Mucosa of rectum (tissue), 2 donors: ENCODE measurements around the gene BCAS3.

Experiments
- H3K27ac ChIP-seq, 2 donors: one replicate each; pipeline ENCODE4 v1.7.0; 2013; ENCODE audit warnings: inconsistent platforms in 2 of 2, low read depth in 2 of 2, low read length in 2 of 2
- H3K27me3 ChIP-seq, 2 donors: one replicate each; pipeline ENCODE4 v1.7.0; 2013; ENCODE audit warnings: low read length in 2 of 2; ENCODE audit not compliant: control insufficient read depth in 2 of 2, insufficient read depth in 2 of 2
- H3K36me3 ChIP-seq, 2 donors: one replicate each; pipeline ENCODE4 v1.7.0; 2013; ENCODE audit warnings: low read length in 2 of 2; ENCODE audit not compliant: control insufficient read depth in 2 of 2, insufficient read depth in 2 of 2
- H3K4me1 ChIP-seq, 2 donors: one replicate each; pipeline ENCODE4 v1.7.0; 2013; ENCODE audit warnings: low read length in 2 of 2, mild to moderate bottlenecking in 1 of 2; ENCODE audit not compliant: control insufficient read depth in 2 of 2, insufficient read depth in 2 of 2
- H3K4me3 ChIP-seq, 2 donors: one replicate each; pipeline ENCODE4 v1.7.0; 2013; ENCODE audit warnings: low read length in 2 of 2
- H3K9ac ChIP-seq, 2 donors: one replicate each; pipeline ENCODE4 v1.7.0; 2013; ENCODE audit warnings: low read length in 2 of 2, low read depth in 1 of 2, mild to moderate bottlenecking in 1 of 2
- H3K9me3 ChIP-seq, 2 donors: one replicate each; pipeline ENCODE4 v1.7.0; 2013; ENCODE audit warnings: low read length in 2 of 2; ENCODE audit not compliant: control insufficient read depth in 2 of 2
- donor health status: healthy.
- donor health status: Normal muscosa, but diverticular disease.

Gene BCAS3

DNA sequence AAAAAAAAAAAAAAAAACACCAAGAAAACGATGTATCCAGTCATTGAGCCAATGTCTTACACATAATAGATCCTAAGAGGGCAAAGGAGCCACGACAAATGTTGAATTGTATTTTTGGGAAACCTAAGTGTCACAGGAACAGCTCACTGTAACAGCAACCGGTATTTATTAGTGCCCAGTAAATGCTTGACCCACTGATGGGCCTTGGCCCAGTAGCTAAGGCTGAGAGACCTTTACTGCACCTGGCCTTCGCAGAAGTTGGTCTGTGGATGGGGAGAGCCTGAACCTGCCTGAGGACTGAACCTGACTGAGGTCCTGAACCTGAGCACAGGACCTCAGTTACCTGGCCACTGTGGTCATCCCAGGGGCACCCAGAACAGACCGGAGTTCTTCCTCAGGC, 657.0 kb downstream of the BCAS3 start:
- no peaks in the 10 kb centered on the region for H3K9me3 ChIP-seq
- H3K27me3 ChIP-seq, result peaks cover 31 to 49% of the 10 kb centered on the region in 2 donors
- H3K27ac ChIP-seq, result no peak overlapping the region
- H3K4me3 ChIP-seq, result no peak overlapping the region
- H3K36me3 ChIP-seq, result no peaks in the 10 kb centered on the region
- no peak overlapping the region for H3K9ac ChIP-seq
- H3K4me1 ChIP-seq, result peaks cover 0 to 3% of the 10 kb centered on the region in 2 donors

DNA sequence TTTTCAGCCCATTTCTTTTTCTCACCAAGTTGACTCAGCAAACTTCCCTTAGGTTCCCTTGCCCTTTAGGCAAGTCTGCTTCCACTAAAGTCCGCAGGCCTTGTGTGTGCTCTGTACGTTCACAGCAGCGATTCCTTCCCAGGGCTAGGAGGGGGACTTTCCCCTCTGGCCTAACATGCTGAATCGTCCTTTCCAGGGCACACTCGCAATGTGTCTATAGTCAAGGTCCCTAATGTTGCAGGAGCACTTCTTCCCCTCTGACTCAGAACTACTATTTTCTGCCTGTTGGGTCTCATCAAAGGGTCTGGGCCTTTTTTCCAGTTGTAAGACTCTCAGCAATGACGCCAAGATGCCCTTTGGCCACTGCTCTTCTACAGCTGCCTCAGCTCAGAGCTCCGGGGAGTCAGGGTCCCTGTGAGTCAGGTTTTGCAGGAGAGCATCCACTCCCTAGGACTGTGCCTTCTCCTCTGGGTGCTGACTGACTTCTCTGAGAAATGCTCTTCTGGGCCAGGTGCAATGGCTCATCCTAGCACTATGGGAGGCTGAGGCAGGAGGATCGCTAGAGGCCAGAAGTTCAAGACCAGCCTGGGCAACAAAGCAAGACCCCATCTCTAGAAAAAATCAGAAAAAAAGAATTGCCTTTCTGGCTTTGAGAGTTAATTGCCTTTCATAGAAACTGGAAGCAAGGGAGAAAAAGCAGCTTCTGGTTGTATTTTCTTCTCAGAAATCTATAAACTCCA, 657.6 kb downstream of the BCAS3 start:
- no peaks in the 10 kb centered on the region for H3K9me3 ChIP-seq
- no peaks in the 10 kb centered on the region for H3K36me3 ChIP-seq
- H3K9ac ChIP-seq, result no peak overlapping the region
- H3K27ac ChIP-seq, result no peak overlapping the region
- peaks cover 30 to 53% of the 10 kb centered on the region in 2 donors for H3K27me3 ChIP-seq
- peaks cover 0 to 3% of the 10 kb centered on the region in 2 donors for H3K4me1 ChIP-seq
- H3K4me3 ChIP-seq, result no peak overlapping the region

GRCh38 chr17:61335845-61336655, 658.4 kb downstream of the BCAS3 start:
- H3K9me3 ChIP-seq, result no peaks in the 10 kb centered on the region
- no peaks in the 10 kb centered on the region for H3K36me3 ChIP-seq
- no peak overlapping the region for H3K4me3 ChIP-seq
- H3K27me3 ChIP-seq, result peaks cover 26 to 54% of the 10 kb centered on the region in 2 donors
- H3K9ac ChIP-seq, result no peak overlapping the region
- H3K4me1 ChIP-seq, result peaks cover 0 to 3% of the 10 kb centered on the region in 2 donors
- H3K27ac ChIP-seq, result no peak overlapping the region

- peaks cover 0 to 3% of the 10 kb centered on the region in 2 donors for H3K4me1 ChIP-seq
- H3K27me3 ChIP-seq, result peaks cover 24 to 49% of the 10 kb centered on the region in 2 donors
- no peak overlapping the region for H3K9ac ChIP-seq
- H3K9me3 ChIP-seq, result no peaks in the 10 kb centered on the region
- H3K36me3 ChIP-seq, result no peaks in the 10 kb centered on the region
- no peak overlapping the region for H3K27ac ChIP-seq
- H3K4me3 ChIP-seq, result no peak overlapping the region
These were observed 659.6 kb downstream of the BCAS3 start for GRCh38 chr17:61337290-61337689.

DNA sequence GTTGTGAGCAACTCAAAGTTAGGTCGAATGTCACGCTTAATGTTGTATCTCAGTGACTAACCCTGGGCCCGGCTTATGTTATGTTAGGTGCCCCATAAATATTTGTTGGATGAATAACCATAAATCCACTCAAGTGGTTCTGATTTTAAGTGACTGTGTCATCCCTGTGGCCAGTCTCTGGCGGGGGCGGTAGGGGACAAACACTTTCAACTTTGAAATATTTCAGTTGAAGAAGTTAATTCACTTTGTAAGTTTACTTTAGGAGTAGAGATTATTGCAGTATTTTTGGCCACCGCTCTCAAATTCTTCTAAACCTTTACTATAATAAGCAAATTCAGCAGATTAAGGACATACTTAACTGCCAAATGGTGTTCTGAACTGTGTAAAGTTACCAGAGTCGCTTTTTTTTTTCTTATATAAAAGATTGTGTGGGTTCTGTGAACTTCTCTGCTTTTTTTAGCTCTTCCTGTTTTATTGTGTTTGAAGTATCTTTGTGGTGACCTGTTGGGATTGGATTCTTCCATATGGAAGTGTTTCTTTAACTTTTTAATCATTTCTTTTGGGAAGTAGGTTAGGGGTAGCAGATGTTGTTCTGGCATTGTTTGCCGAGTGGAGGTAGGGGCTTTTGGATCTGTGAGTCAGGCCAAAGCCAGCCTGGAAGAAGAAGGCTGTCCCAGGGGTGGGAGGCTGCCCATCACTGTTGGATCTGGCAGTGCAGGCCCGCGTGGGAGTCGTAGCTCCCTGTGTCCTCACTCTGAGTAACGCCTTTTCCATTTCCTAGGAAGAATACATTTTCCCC, 660.5 kb downstream of the BCAS3 start:
- H3K36me3 ChIP-seq, result no peaks in the 10 kb centered on the region
- H3K9ac ChIP-seq, result no peak overlapping the region
- H3K4me3 ChIP-seq, result no peak overlapping the region
- H3K27ac ChIP-seq, result peak overlapping the region in 1 of 2 donors; percentile 26
- H3K4me1 ChIP-seq, result peaks cover 0 to 3% of the 10 kb centered on the region in 2 donors
- peaks cover 21 to 46% of the 10 kb centered on the region in 2 donors for H3K27me3 ChIP-seq
- no peaks in the 10 kb centered on the region for H3K9me3 ChIP-seq

GRCh38 chr17:61338874-61339478, 661.3 kb downstream of the BCAS3 start:
- no peak overlapping the region for H3K27ac ChIP-seq
- H3K4me1 ChIP-seq, result peaks cover 0 to 3% of the 10 kb centered on the region in 2 donors
- no peaks in the 10 kb centered on the region for H3K9me3 ChIP-seq
- no peak overlapping the region for H3K9ac ChIP-seq
- peaks cover 21 to 44% of the 10 kb centered on the region in 2 donors for H3K27me3 ChIP-seq
- H3K4me3 ChIP-seq, result no peak overlapping the region
- no peaks in the 10 kb centered on the region for H3K36me3 ChIP-seq

- no peak overlapping the region for H3K27ac ChIP-seq
- H3K9me3 ChIP-seq, result no peaks in the 10 kb centered on the region
- H3K27me3 ChIP-seq, result peaks cover 13 to 36% of the 10 kb centered on the region in 2 donors
- no peak overlapping the region for H3K4me3 ChIP-seq
- H3K9ac ChIP-seq, result no peak overlapping the region
- H3K36me3 ChIP-seq, result no peaks in the 10 kb centered on the region
- peaks cover 0 to 3% of the 10 kb centered on the region in 2 donors for H3K4me1 ChIP-seq
These were observed 663.0 kb downstream of the BCAS3 start for GRCh38 chr17:61340431-61341209.

GRCh38 chr17:61343576-61343975, 665.9 kb downstream of the BCAS3 start:
- no peak overlapping the region for H3K9ac ChIP-seq

GRCh38 chr17:61345061-61345460, 667.4 kb downstream of the BCAS3 start:
- Histone ChIP-seq H3K4me1 (no peaks in the 10 kb centered on the region), H3K4me3 (no peak overlapping the region), H3K36me3 (no peaks in the 10 kb centered on the region), H3K27me3 (peaks cover 3 to 23% of the 10 kb centered on the region in 2 donors), H3K9me3 (no peaks in the 10 kb centered on the region), H3K27ac (no peak overlapping the region), H3K9ac (no peak overlapping the region)

More at GRCh38 chr17:61343576-61343975, 665.9 kb downstream of the BCAS3 start:
- H3K9me3 ChIP-seq, result no peaks in the 10 kb centered on the region
- H3K27me3 ChIP-seq, result peaks cover 4 to 35% of the 10 kb centered on the region in 2 donors
- H3K4me3 ChIP-seq, result no peak overlapping the region
- H3K36me3 ChIP-seq, result no peaks in the 10 kb centered on the region
- H3K27ac ChIP-seq, result no peak overlapping the region
- H3K4me1 ChIP-seq, result no peaks in the 10 kb centered on the region
